IMR-90 (cell line): ENCODE results near the gene TRAF3IP1. TPM values are rescaled to one million over a fixed set of nuclear protein-coding genes. Genes with fewer than 3 reads are reported as not detected.

ENCODE experiments used
- ATAC-seq: fragments of 200-7000 bp; cut with Tn5 transposase; 2 replicates; pipeline ENCODE4 v1.9.1; 2020; ENCODE audit warnings: low read depth, mild to moderate bottlenecking, moderate library complexity
- BruUV-seq: library from RNA; stranded (reverse); fragments of 400-500 nt; replicated peaks from 2 replicates; lab custom pipeline; 2021; lab: Mats Ljungman, UMichigan
- CTCF ChIA-PET: fragments of 300-600 bp; formaldehyde crosslinking; extraction: SDS; loops from one replicate; lab custom pipeline; 2021; ENCODE audit warnings: antibody characterized with exemption; lab: Yijun Ruan, JAX
- POLR2A ChIA-PET: fragments of 300-600 bp; sonication (Branson Sonifier 250); formaldehyde crosslinking; loops from one replicate; lab custom pipeline; 2022; ENCODE audit warnings: antibody characterized with exemption; ENCODE audit not compliant: unreplicated experiment; lab: Charles Lee
- DNase-seq: peaks from one replicate; pipeline ENCODE4 v3.0.0; 2013
- H2AFZ ChIP-seq: replicated peaks from 2 replicates; pipeline ENCODE3; 2013; ENCODE audit warnings: low read length, mild to moderate bottlenecking; ENCODE audit not compliant: poor library complexity
- H2AK5ac ChIP-seq: 2 replicates; pipeline ENCODE4 v1.6.1; 2013; ENCODE audit warnings: low read depth, low read length, inconsistent platforms
- H2AK9ac ChIP-seq: replicated peaks from 2 replicates; pipeline ENCODE3; 2013; ENCODE audit warnings: mild to moderate bottlenecking, low read depth, low read length, moderate library complexity; ENCODE audit not compliant: poor library complexity
- H2BK120ac ChIP-seq: 2 replicates; pipeline ENCODE4 v1.6.1; 2013; ENCODE audit warnings: low read depth, low read length, inconsistent platforms
- H2BK15ac ChIP-seq: 3 replicates; pipeline ENCODE4 v1.6.1; 2013; ENCODE audit warnings: low read depth, low read length, inconsistent platforms
- H2BK20ac ChIP-seq: 2 replicates; pipeline ENCODE4 v1.6.1; 2013; ENCODE audit warnings: low read depth, mild to moderate bottlenecking, inconsistent platforms, low read length, moderate library complexity
- H2BK5ac ChIP-seq: 2 replicates; pipeline ENCODE4 v1.6.1; 2013; ENCODE audit warnings: mild to moderate bottlenecking, low read depth, low read length, inconsistent platforms; ENCODE audit not compliant: poor library complexity, severe bottlenecking
- H3K14ac ChIP-seq: replicated peaks from 2 replicates; pipeline ENCODE4 v1.6.1; 2013; ENCODE audit warnings: low read depth, low read length, inconsistent platforms
- H3K18ac ChIP-seq: 2 replicates; pipeline ENCODE4 v1.6.1; 2013; ENCODE audit warnings: low read depth, low read length, control low read depth
- H3K23ac ChIP-seq: 2 replicates; pipeline ENCODE4 v1.6.1; 2013; ENCODE audit warnings: low read depth, low read length, inconsistent platforms
- H3K27ac ChIP-seq: 2 replicates; pipeline ENCODE4 v1.5.1; 2013; ENCODE audit warnings: mild to moderate bottlenecking, control low read depth, low read length; ENCODE audit not compliant: insufficient read depth
- H3K27me3 ChIP-seq: 2 replicates; pipeline ENCODE4 v1.6.1; 2013; ENCODE audit warnings: low read length; ENCODE audit not compliant: control insufficient read depth, insufficient read depth
- H3K36me3 ChIP-seq: 2 replicates; pipeline ENCODE4 v1.6.1; 2013; ENCODE audit warnings: low read length, mixed read lengths; ENCODE audit not compliant: control insufficient read depth, insufficient read depth
- H3K4ac ChIP-seq: 2 replicates; pipeline ENCODE4 v1.6.1; 2013; ENCODE audit warnings: low read depth, low read length, inconsistent platforms
- H3K4me1 ChIP-seq: 2 replicates; pipeline ENCODE4 v1.6.1; 2013; ENCODE audit warnings: low read length, mixed read lengths; ENCODE audit not compliant: control insufficient read depth, insufficient read depth
- H3K4me2 ChIP-seq: 2 replicates; pipeline ENCODE4 v1.6.1; 2013; ENCODE audit warnings: low read depth, mild to moderate bottlenecking, control low read depth, low read length, moderate library complexity
- H3K4me3 ChIP-seq: 2 replicates; pipeline ENCODE4 v1.5.1; 2013; ENCODE audit warnings: low read depth, mild to moderate bottlenecking, control low read depth, low read length, moderate library complexity; ENCODE audit not compliant: insufficient read depth
- H3K56ac ChIP-seq: 2 replicates; pipeline ENCODE4 v1.6.1; 2013; ENCODE audit warnings: low read length, inconsistent platforms; ENCODE audit not compliant: insufficient read depth; ENCODE audit errors: extremely low read depth
- H3K79me1 ChIP-seq, 2 experiments: 2 replicates each; pipeline ENCODE4 v1.6.1; 2013; ENCODE audit warnings: low read length in 2 of 2, inconsistent platforms in 1 of 2, low read depth in 1 of 2
- H3K9ac ChIP-seq: 2 replicates; pipeline ENCODE4 v1.6.1; 2013; ENCODE audit warnings: low read depth, low read length, control low read depth
- H3K9me1 ChIP-seq: 2 replicates; pipeline ENCODE4 v1.6.1; 2013; ENCODE audit warnings: low read length, inconsistent platforms; ENCODE audit not compliant: insufficient read depth
- H3K9me3 ChIP-seq: 2 replicates; pipeline ENCODE4 v1.6.1; 2013; ENCODE audit warnings: low read length; ENCODE audit not compliant: control insufficient read depth, insufficient read depth
- H4K20me1 ChIP-seq: 2 replicates; pipeline ENCODE4 v1.6.1; 2013; ENCODE audit warnings: low read length, inconsistent platforms; ENCODE audit not compliant: insufficient read depth
- H4K5ac ChIP-seq: 2 replicates; pipeline ENCODE4 v1.6.1; 2013; ENCODE audit warnings: mild to moderate bottlenecking, low read depth, low read length, control low read depth
- H4K8ac ChIP-seq, 2 experiments: 2 replicates each; pipeline ENCODE4 v1.6.1; 2013; ENCODE audit warnings: low read depth in 2 of 2, low read length in 2 of 2, control low read depth in 1 of 2, inconsistent platforms in 1 of 2
- H4K91ac ChIP-seq: 2 replicates; pipeline ENCODE4 v1.6.1; 2013; ENCODE audit warnings: low read depth, low read length, inconsistent platforms; ENCODE audit not compliant: insufficient read depth
- BHLHE40 ChIP-seq: fragments of 150-350 bp; IDR thresholded peaks from 2 replicates; pipeline ENCODE4 v1.6.1; 2016; ENCODE audit warnings: mild to moderate bottlenecking, low read depth, low read length
- CEBPB ChIP-seq: IDR thresholded peaks from 2 replicates; pipeline ENCODE4 v1.6.1; 2012; ENCODE audit warnings: low read depth, low read length, improper control_type of control experiment
- CHD1 ChIP-seq: IDR thresholded peaks from 2 replicates; pipeline ENCODE4 v1.6.1; 2012; ENCODE audit warnings: low read depth, low read length, improper control_type of control experiment
- FOS ChIP-seq: fragments of 150-350 bp; IDR thresholded peaks from 2 replicates; pipeline ENCODE4 v1.6.1; 2016; ENCODE audit warnings: low read depth, low read length
- MAFK ChIP-seq: IDR thresholded peaks from 2 replicates; pipeline ENCODE4 v1.6.1; 2012; ENCODE audit warnings: low read depth, low read length, improper control_type of control experiment
- MAZ ChIP-seq: IDR thresholded peaks from 2 replicates; pipeline ENCODE4 v1.6.1; 2012; ENCODE audit warnings: low read depth, mild to moderate bottlenecking, low read length, improper control_type of control experiment, moderate library complexity, borderline replicate concordance
- POLR2A ChIP-seq: IDR thresholded peaks from 2 replicates; pipeline ENCODE4 v1.6.1; 2012; ENCODE audit warnings: mild to moderate bottlenecking, low read depth, low read length
- SMC3 ChIP-seq: fragments of 150-350 bp; IDR thresholded peaks from 2 replicates; pipeline ENCODE4 v1.6.1; 2016; ENCODE audit warnings: low read depth, mild to moderate bottlenecking, antibody characterized with exemption, low read length, moderate library complexity
- WGBS, 2 experiments: methylation state at CpG; one replicate each; pipeline versions ENCODE4 v1.1.5 to v1.1.7; 2013; ENCODE audit warnings: missing lambda C conversion rate in 2 of 2; ENCODE audit not compliant: insufficient read length in 1 of 2; ENCODE audit errors: extremely low coverage in 2 of 2; 5-methylcytosine and 5-hydroxymethylcytosine counted together
- dilution Hi-C: fragments of 300-500 bp; cut with HindIII; formaldehyde crosslinking; loops from one replicate; pipeline ENCODE4 v1.14.3; 2018; ENCODE audit warnings: low sequenced_read_pairs; ENCODE audit not compliant: unreplicated experiment
- in situ Hi-C: fragments of 300-500 bp; cut with MboI; formaldehyde crosslinking; loops from 3 replicates; pipeline ENCODE4 v1.14.3; 2019; ENCODE audit warnings: low sequenced_read_pairs, inconsistent platforms, mixed read lengths
- intact Hi-C: fragments of 100-400 bp; cut with micrococcal nuclease; formaldehyde crosslinking; loops from 2 replicates; pipeline ENCODE4 v1.10.0; 2022
- polyA plus RNA-seq, 3 experiments: library from polyadenylated mRNA; depleted of rRNA; stranded (reverse); fragments of >200 nt; gene quantifications; 2 replicates each; pipeline ENCODE4 v1.2.3, GENCODE V29; 2012; ENCODE audit warnings: low replicate concordance in 1 of 3
- total RNA-seq: library from RNA; depleted of rRNA; stranded (reverse); fragments of >200 nt; gene quantifications from 2 replicates; pipeline ENCODE4 v1.2.3, GENCODE V29; 2012
- TF ChIP-seq, protein P1 (sequence below): conservative IDR thresholded peaks from 2 replicates; pipeline ENCODE4 v1.5.1; 2012; ENCODE audit warnings: mild to moderate bottlenecking, low read depth, low read length, improper control_type of control experiment
- TF ChIP-seq, protein P2 (sequence below): fragments of 150-350 bp; IDR thresholded peaks from 2 replicates; pipeline ENCODE4 v1.6.1; 2017; ENCODE audit warnings: mild to moderate bottlenecking, antibody characterized with exemption, low read length, low read depth
- TF ChIP-seq, protein P3 (sequence below): fragments of 150-350 bp; IDR thresholded peaks from 2 replicates; pipeline ENCODE4 v1.6.1; 2016; ENCODE audit warnings: low read depth, mild to moderate bottlenecking, low read length, moderate library complexity, borderline replicate concordance

Gene TRAF3IP1
- total and polyA plus RNA-seq, 2 of the 4 experiments (the other 2 are of a cell fraction): 5.9 to 8.3 TPM

DNA sequence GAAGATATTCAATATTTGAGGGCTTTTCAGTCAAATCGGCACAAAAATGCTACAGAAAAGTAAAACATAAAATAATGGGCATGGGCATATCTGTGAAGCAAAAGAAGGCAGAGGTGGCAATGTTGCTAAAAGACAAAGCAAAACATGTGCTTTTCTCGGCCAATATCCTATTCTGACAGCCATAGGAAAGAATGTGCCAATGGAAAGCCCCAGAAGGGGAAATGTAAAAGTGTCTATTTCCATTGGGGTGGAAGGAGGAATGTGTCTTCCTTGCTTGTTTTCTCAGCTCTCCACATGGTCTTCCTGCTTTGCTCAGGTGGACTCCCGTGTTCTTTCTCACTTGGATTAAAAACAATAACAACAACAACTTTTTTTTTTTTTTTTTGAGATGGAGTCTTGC is 18.2 kb upstream of the TRAF3IP1 start:
- Histone ChIP-seq H3K79me1 (no peaks in the 10 kb centered on the region), H3K14ac (no peak overlapping the region), H3K56ac (no peak overlapping the region), H2BK20ac (no peak overlapping the region), H3K18ac (no peak overlapping the region), H3K4me2 (no peak overlapping the region), H3K4ac (no peak overlapping the region), H3K9ac (no peak overlapping the region), H4K91ac (no peak overlapping the region), H4K8ac (no peak overlapping the region), H2AK9ac (no peak overlapping the region), H2BK120ac (no peak overlapping the region), H2BK5ac (no peak overlapping the region), H3K4me3 (no peak overlapping the region), H3K4me1 (no peaks in the 10 kb centered on the region), H3K9me1 (no peaks in the 10 kb centered on the region), H4K20me1 (no peaks in the 10 kb centered on the region), H3K27me3 (peaks cover 32% of the 10 kb centered on the region), H3K9me3 (no peaks in the 10 kb centered on the region), H2BK15ac (no peak overlapping the region), H2AK5ac (no peak overlapping the region), H3K27ac (no peak overlapping the region), H2AFZ (no peak overlapping the region), H4K5ac (no peak overlapping the region), H3K36me3 (no peaks in the 10 kb centered on the region), H3K23ac (no peak overlapping the region)
- no peak for TF ChIP-seq SMC3
- TF ChIP-seq, protein P1, sequence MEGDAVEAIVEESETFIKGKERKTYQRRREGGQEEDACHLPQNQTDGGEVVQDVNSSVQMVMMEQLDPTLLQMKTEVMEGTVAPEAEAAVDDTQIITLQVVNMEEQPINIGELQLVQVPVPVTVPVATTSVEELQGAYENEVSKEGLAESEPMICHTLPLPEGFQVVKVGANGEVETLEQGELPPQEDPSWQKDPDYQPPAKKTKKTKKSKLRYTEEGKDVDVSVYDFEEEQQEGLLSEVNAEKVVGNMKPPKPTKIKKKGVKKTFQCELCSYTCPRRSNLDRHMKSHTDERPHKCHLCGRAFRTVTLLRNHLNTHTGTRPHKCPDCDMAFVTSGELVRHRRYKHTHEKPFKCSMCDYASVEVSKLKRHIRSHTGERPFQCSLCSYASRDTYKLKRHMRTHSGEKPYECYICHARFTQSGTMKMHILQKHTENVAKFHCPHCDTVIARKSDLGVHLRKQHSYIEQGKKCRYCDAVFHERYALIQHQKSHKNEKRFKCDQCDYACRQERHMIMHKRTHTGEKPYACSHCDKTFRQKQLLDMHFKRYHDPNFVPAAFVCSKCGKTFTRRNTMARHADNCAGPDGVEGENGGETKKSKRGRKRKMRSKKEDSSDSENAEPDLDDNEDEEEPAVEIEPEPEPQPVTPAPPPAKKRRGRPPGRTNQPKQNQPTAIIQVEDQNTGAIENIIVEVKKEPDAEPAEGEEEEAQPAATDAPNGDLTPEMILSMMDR: no peak
- no peak for TF ChIP-seq CEBPB
- TF ChIP-seq MAFK: no peak
- TF ChIP-seq MAZ: no peak
- TF ChIP-seq CHD1: no peak
- TF ChIP-seq, protein P2, sequence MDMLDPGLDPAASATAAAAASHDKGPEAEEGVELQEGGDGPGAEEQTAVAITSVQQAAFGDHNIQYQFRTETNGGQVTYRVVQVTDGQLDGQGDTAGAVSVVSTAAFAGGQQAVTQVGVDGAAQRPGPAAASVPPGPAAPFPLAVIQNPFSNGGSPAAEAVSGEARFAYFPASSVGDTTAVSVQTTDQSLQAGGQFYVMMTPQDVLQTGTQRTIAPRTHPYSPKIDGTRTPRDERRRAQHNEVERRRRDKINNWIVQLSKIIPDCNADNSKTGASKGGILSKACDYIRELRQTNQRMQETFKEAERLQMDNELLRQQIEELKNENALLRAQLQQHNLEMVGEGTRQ: no peak
- TF ChIP-seq POLR2A: no peak
- TF ChIP-seq FOS: no peak
- no peak for TF ChIP-seq BHLHE40
- TF ChIP-seq, protein P3, sequence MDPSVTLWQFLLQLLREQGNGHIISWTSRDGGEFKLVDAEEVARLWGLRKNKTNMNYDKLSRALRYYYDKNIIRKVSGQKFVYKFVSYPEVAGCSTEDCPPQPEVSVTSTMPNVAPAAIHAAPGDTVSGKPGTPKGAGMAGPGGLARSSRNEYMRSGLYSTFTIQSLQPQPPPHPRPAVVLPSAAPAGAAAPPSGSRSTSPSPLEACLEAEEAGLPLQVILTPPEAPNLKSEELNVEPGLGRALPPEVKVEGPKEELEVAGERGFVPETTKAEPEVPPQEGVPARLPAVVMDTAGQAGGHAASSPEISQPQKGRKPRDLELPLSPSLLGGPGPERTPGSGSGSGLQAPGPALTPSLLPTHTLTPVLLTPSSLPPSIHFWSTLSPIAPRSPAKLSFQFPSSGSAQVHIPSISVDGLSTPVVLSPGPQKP: no peak
- dilution Hi-C loops (no loop called here), intact Hi-C loops (no loop called here), in situ Hi-C loops (no loop called here)
- BruUV-seq: no TSS peak
- ChIA-PET CTCF (no interaction called here), POLR2A (no interaction called here)
- WGBS, 2 experiments: no CpG with 5 or more reads among the region's 3 CpGs
- ATAC-seq (no peak), DNase-seq (peak; percentile 15)
